HG03108 (cell line): ENCODE measurements around the gene C12orf43.

ENCODE experiments used
- ATAC-seq: cut with Tn5 transposase; IDR thresholded peaks from one replicate; pipeline ENCODE4 v1.9.1; 2021; ENCODE audit warnings: moderate library complexity; ENCODE audit not compliant: unreplicated experiment

C12orf43 gene

GRCh38 chr12:121000530-121000929 is 15.8 kb downstream of the C12orf43 start:
- no peak for ATAC-seq

- ATAC-seq, result no peak
Observed at GRCh38 chr12:120999191-121000120, 16.8 kb downstream of the C12orf43 start.

- no peak for ATAC-seq
Observed at GRCh38 chr12:120998435-120998834, 17.9 kb downstream of the C12orf43 start.

- no peak for ATAC-seq
Observed at GRCh38 chr12:120997448-120997847, 18.8 kb downstream of the C12orf43 start.

GRCh38 chr12:120996133-120996746 is 20.0 kb downstream of the C12orf43 start:
- no peak for ATAC-seq

GRCh38 chr12:120994589-120995337 is 21.5 kb downstream of the C12orf43 start:
- ATAC-seq, result no peak

GRCh38 chr12:120994059-120994458 is 22.2 kb downstream of the C12orf43 start:
- no peak for ATAC-seq

GRCh38 chr12:120993496-120993895 is 22.8 kb downstream of the C12orf43 start:
- ATAC-seq, result no peak

- no peak for ATAC-seq
Observed at GRCh38 chr12:120992989-120993388, 23.3 kb downstream of the C12orf43 start.

GRCh38 chr12:120991965-120992364 is 24.3 kb downstream of the C12orf43 start:
- ATAC-seq, result no peak

GRCh38 chr12:120990487-120991055 is 25.7 kb downstream of the C12orf43 start:
- ATAC-seq, result no peak

- ATAC-seq, result no peak
Observed at GRCh38 chr12:120989687-120990086, 26.6 kb downstream of the C12orf43 start.

- no peak for ATAC-seq
Observed at GRCh38 chr12:120988658-120989057, 27.6 kb downstream of the C12orf43 start.

GRCh38 chr12:120988234-120988633 is 28.1 kb downstream of the C12orf43 start:
- ATAC-seq, result no peak

GRCh38 chr12:120984351-120984898 is 31.9 kb downstream of the C12orf43 start:
- no peak for ATAC-seq

GRCh38 chr12:120983759-120984158 is 32.5 kb downstream of the C12orf43 start:
- no peak for ATAC-seq

- no peak for ATAC-seq
Observed at GRCh38 chr12:120982659-120983058, 33.6 kb downstream of the C12orf43 start.

GRCh38 chr12:120981407-120981941 is 34.8 kb downstream of the C12orf43 start:
- no peak for ATAC-seq

GRCh38 chr12:120980800-120981368 is 35.4 kb downstream of the C12orf43 start:
- ATAC-seq, result no peak
